Progenitor cell of endocrine pancreas (in vitro differentiated cells): Measurements from ENCODE around the gene CIDEC. TPM values are rescaled to one million over a fixed set of nuclear protein-coding genes. Genes with fewer than 3 reads are reported as not detected.
A peak's percentile ranks its signal among the peaks of the same experiment; 100 is the strongest.

Source experiments
- DNase-seq: peaks from one replicate; pipeline ENCODE4 v3.0.0; 2021; ENCODE audit warnings: low spot score; ENCODE audit not compliant: unreplicated experiment
- H3K27ac Mint-ChIP-seq: 2 replicates; pipeline ENCODE4 v1.8.0; 2021; ENCODE audit warnings: mild to moderate bottlenecking, moderate library complexity, mixed read lengths
- H3K27me3 Mint-ChIP-seq: 2 replicates; pipeline ENCODE4 v1.8.0; 2021; ENCODE audit warnings: mixed read lengths
- H3K36me3 Mint-ChIP-seq: 2 replicates; pipeline ENCODE4 v1.8.0; 2022; ENCODE audit warnings: mixed read lengths; ENCODE audit not compliant: insufficient read depth
- H3K4me1 Mint-ChIP-seq: 2 replicates; pipeline ENCODE4 v1.8.0; 2021; ENCODE audit warnings: low read depth, mixed read lengths
- H3K4me3 Mint-ChIP-seq: 2 replicates; pipeline ENCODE4 v1.8.0; 2021; ENCODE audit warnings: low read depth, mild to moderate bottlenecking, moderate library complexity, mixed read lengths
- H3K9me3 Mint-ChIP-seq: 2 replicates; pipeline ENCODE4 v1.8.0; 2021; ENCODE audit warnings: low read depth, mixed read lengths
- total RNA-seq: library from RNA; stranded (reverse); gene quantifications from 2 replicates; pipeline ENCODE4 v1.2.1, GENCODE V29; 2021
- TF ChIP-seq, protein P1 (sequence below): fragments of 200-600 bp; sonication (generic); IDR thresholded peaks from one replicate; pipeline ENCODE4 v1.5.0; 2021; ENCODE audit warnings: antibody characterized with exemption, mild to moderate bottlenecking; ENCODE audit not compliant: unreplicated experiment

CIDEC gene
- total RNA-seq, 1 donor from 2014 or later, result not detected

DNA sequence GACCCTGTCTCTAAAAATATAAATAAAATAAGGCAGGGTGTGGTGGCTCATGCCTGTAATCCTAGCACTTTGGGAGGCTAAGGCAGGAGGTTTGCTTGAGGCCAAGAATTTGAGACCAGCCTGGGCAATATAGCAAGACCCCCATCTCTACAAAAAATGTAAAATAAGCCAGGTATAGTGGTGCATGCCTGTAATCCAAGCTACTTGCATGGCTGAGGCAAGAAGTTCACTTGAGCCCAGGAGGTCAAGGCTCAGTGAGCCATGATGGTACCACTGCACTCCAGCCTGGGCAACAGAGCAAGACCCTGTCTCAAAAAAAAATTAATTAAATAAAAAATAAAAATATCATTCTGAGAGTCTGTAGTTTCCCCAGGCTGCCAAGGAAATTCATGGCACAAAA, 6.3 kb upstream of the CIDEC start:
- peaks cover 1% of the 10 kb centered on the region for H3K4me1 Mint-ChIP-seq
- H3K27ac Mint-ChIP-seq, result no peak overlapping the region
- no peaks in the 10 kb centered on the region for H3K36me3 Mint-ChIP-seq
- no peak for DNase-seq
- H3K4me3 Mint-ChIP-seq, result no peak overlapping the region
- TF ChIP-seq, protein P1, sequence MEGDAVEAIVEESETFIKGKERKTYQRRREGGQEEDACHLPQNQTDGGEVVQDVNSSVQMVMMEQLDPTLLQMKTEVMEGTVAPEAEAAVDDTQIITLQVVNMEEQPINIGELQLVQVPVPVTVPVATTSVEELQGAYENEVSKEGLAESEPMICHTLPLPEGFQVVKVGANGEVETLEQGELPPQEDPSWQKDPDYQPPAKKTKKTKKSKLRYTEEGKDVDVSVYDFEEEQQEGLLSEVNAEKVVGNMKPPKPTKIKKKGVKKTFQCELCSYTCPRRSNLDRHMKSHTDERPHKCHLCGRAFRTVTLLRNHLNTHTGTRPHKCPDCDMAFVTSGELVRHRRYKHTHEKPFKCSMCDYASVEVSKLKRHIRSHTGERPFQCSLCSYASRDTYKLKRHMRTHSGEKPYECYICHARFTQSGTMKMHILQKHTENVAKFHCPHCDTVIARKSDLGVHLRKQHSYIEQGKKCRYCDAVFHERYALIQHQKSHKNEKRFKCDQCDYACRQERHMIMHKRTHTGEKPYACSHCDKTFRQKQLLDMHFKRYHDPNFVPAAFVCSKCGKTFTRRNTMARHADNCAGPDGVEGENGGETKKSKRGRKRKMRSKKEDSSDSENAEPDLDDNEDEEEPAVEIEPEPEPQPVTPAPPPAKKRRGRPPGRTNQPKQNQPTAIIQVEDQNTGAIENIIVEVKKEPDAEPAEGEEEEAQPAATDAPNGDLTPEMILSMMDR, result no peak
- H3K27me3 Mint-ChIP-seq, result no peaks in the 10 kb centered on the region
- no peaks in the 10 kb centered on the region for H3K9me3 Mint-ChIP-seq

DNA sequence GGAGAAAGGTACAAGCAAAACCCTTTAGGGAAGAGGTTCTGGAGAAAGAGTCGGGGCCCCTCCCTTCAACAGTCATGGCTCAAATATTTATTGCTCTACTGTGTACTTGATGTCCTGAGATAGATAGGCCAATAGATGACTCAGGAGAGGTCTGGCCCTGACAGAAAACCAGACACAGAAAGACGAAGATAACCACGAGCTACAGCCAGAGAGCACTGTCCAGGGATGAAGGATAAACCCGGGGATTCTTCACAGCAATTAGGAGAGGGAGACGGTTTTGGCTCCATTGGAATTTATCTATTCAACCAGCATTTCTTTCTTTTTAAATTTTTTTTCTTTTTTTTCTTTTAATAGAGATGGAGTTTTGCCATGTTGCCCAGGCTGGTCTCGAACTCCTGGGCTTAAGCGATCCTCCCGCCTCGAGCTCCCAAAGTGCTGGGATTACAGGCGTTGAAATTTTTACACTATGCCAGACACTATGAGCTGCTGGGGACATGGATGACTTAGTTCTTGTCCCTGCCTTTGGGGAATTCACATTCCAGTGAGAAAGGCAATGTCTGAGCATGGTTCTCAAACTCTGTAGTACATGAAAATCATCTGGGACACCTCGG, 4.6 kb upstream of the CIDEC start:
- Mint-ChIP-seq H3K4me3 (no peak overlapping the region), H3K9me3 (no peaks in the 10 kb centered on the region), H3K4me1 (no peaks in the 10 kb centered on the region), H3K36me3 (no peaks in the 10 kb centered on the region), H3K27ac (no peak overlapping the region), H3K27me3 (peaks cover 3% of the 10 kb centered on the region)
- no peak for DNase-seq
- TF ChIP-seq, protein P1, result no peak

DNA sequence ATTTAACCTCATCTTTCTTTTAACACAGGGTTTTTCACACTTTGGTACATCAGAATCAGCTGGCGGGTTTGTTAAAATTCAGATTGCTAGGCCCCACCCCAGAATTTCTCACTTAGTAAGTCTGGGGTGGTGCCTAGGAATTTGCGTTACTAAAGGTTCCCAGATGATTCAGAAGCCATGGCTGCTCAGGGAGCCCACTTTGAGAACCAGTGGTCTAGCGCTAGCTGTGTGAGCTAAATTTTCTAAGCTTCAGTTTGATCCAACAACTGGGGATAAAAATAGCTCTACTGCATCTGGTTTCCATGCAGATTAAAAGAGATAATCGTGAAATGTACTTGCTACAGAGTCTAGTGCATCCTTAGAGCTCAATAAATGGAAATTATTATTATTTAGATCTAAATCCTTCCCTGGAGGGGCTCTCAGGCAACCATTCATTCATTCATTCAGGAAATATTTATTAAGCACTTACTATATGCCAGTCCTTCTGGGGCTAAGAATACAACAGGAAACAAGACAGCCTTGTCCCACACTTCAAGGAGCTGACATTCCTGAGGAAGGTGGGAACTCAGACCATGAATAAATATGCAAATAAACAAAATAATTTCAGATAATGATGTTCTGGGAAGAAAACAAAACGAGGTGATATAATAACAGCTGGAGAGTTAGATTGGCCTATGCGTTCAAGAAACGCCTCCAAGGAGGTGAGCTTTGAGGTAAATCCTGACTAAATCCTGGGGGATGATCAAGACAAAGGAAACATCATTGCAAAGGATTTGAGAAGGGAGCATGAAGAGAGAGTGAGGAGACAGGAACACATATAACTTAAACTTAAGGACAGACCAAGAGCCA, 3.9 kb upstream of the CIDEC start:
- Mint-ChIP-seq H3K27ac (peak overlapping the region; percentile 29), H3K36me3 (no peaks in the 10 kb centered on the region), H3K4me3 (no peak overlapping the region), H3K4me1 (no peaks in the 10 kb centered on the region), H3K9me3 (no peaks in the 10 kb centered on the region), H3K27me3 (peaks cover 3% of the 10 kb centered on the region)
- TF ChIP-seq, protein P1, result no peak
- no peak for DNase-seq

DNA sequence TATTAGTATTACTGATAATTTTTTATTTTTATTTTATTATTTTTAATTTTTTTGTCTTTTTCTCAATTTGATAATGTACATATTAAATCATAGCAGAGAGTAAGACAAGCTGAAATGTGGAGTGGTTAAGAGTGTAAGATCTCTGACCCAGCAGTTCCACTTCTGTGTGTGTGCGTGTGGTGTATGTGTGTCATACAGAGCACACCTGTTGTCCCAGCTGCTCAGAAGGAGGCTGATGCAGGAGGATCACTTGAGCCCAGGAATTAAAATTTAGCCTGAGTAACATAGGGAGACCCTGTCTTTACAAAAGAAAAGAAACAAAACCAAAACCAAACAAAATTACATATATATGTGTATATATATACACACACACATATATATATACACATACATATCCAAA, 1.4 kb upstream of the CIDEC start:
- DNase-seq, result no peak
- H3K9me3 Mint-ChIP-seq, result no peaks in the 10 kb centered on the region

DNA sequence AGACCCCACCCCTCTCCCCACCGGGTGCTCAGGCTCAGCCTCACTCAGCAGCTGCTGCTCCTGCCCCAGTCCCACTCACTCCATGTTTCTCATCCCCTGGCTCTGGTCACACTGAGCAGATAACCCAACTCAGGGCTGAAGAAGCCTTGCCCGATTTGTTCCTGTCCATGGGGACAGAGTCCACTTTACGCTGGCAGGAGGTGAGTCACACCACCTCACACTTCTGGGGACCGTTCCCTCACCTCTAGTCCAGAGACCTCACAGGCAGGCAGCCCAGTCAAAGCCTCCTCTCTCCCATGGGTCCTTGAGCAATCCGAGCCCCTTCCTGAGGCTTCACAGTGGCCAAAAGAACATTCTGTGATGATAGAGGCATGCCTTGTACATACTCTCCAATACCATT, 1.4 kb downstream of the CIDEC start:
- no peaks in the 10 kb centered on the region for H3K36me3 Mint-ChIP-seq
- DNase-seq, result no peak
- H3K9me3 Mint-ChIP-seq, result no peaks in the 10 kb centered on the region
- TF ChIP-seq, protein P1, result no peak
- peaks cover 9% of the 10 kb centered on the region for H3K27me3 Mint-ChIP-seq
- no peak overlapping the region for H3K27ac Mint-ChIP-seq
- H3K4me3 Mint-ChIP-seq, result no peak overlapping the region
- no peaks in the 10 kb centered on the region for H3K4me1 Mint-ChIP-seq

More for the DNA sequence above, 1.4 kb upstream of the CIDEC start:
- Mint-ChIP-seq H3K27ac (no peak overlapping the region), H3K27me3 (peaks cover 5% of the 10 kb centered on the region), H3K4me3 (no peak overlapping the region), H3K4me1 (no peaks in the 10 kb centered on the region), H3K36me3 (no peaks in the 10 kb centered on the region)
- TF ChIP-seq, protein P1, result no peak
